Stimulated activated naive B cell treated with anti-CD40 and anti-IgM and Interleukin-4, amounts not matched to agents 10 μg/mL and 1 μg/mL and 100 μg/mL, for 72 hours (primary cell): ENCODE measurements around the gene DMRT1.

Experiments
- ATAC-seq, 2 donors: fragments of 150-1000 bp; cut with Tn5 transposase; replicated peaks; 2 replicates each; pipeline ENCODE4 v1.10.0; 2021; ENCODE audit warnings: moderate library complexity in 1 of 2
- DNase-seq: peaks from one replicate; pipeline ENCODE4 v3.0.0; 2021
- H3K27ac Mint-ChIP-seq: one replicate; pipeline ENCODE4 v1.8.0; 2022; ENCODE audit warnings: mild to moderate bottlenecking, mixed read lengths
- H3K27me3 Mint-ChIP-seq, 2 donors: one replicate each; pipeline ENCODE4 v1.8.0; 2022; ENCODE audit warnings: mixed read lengths in 2 of 2
- H3K36me3 Mint-ChIP-seq, 2 donors: one replicate each; pipeline ENCODE4 v1.8.0; 2022; ENCODE audit warnings: mixed read lengths in 2 of 2, mild to moderate bottlenecking in 1 of 2
- H3K4me1 Mint-ChIP-seq, 2 donors: one replicate each; pipeline ENCODE4 v1.8.0; 2022; ENCODE audit warnings: mixed read lengths in 2 of 2, mild to moderate bottlenecking in 1 of 2
- H3K4me3 Mint-ChIP-seq, 2 donors: one replicate each; pipeline ENCODE4 v1.8.0; 2022; ENCODE audit warnings: mild to moderate bottlenecking in 2 of 2, mixed read lengths in 2 of 2, moderate library complexity in 1 of 2
- H3K9me3 Mint-ChIP-seq, 2 donors: one replicate each; pipeline ENCODE4 v1.8.0; 2022; ENCODE audit warnings: mixed read lengths in 2 of 2, mild to moderate bottlenecking in 1 of 2

Gene DMRT1

GRCh38 chr9:920927-921326, 79.4 kb downstream of the DMRT1 start:
- Mint-ChIP-seq H3K4me1 (no peaks in the 10 kb centered on the region), H3K9me3 (no peaks in the 10 kb centered on the region), H3K4me3 (no peak overlapping the region), H3K27ac (no peak overlapping the region), H3K27me3 (peaks cover 4 to 14% of the 10 kb centered on the region in 2 donors), H3K36me3 (no peaks in the 10 kb centered on the region)
- no peak for DNase-seq
- no peak for ATAC-seq

DNA sequence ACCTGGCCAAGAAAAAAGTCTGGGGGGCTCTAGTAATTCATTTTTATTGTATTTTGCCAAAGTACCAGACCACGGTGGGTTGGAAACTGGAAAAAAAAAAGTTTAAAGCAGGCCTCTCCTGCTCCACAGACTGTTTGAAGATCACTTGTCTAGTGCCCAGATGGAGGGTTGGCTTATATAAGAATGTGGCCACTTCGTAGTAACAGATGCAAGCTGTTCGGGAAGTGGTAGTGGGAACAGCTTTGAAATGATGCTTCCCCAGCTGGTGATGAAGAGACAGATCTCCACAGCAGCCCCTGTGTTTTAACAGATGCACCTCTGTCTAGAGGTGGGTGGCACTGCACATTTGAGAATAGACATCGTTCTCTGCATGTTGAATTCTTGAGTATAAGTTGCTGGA, 80.7 kb downstream of the DMRT1 start:
- H3K27ac Mint-ChIP-seq, result no peak overlapping the region
- ATAC-seq, result no peak
- H3K36me3 Mint-ChIP-seq, result no peaks in the 10 kb centered on the region
- H3K9me3 Mint-ChIP-seq, result no peaks in the 10 kb centered on the region
- peaks cover 8 to 10% of the 10 kb centered on the region in 2 donors for H3K27me3 Mint-ChIP-seq
- no peaks in the 10 kb centered on the region for H3K4me1 Mint-ChIP-seq
- no peak overlapping the region for H3K4me3 Mint-ChIP-seq
- DNase-seq, result no peak

GRCh38 chr9:922731-923130, 81.2 kb downstream of the DMRT1 start:
- H3K27me3 Mint-ChIP-seq, result peaks cover 8 to 10% of the 10 kb centered on the region in 2 donors
- ATAC-seq (no peak), DNase-seq (no peak)
- H3K9me3 Mint-ChIP-seq, result no peaks in the 10 kb centered on the region
- no peaks in the 10 kb centered on the region for H3K4me1 Mint-ChIP-seq
- no peak overlapping the region for H3K27ac Mint-ChIP-seq
- no peaks in the 10 kb centered on the region for H3K36me3 Mint-ChIP-seq
- no peak overlapping the region for H3K4me3 Mint-ChIP-seq

- no peak overlapping the region for H3K4me3 Mint-ChIP-seq
- ATAC-seq, result no peak
- H3K4me1 Mint-ChIP-seq, result no peaks in the 10 kb centered on the region
- H3K9me3 Mint-ChIP-seq, result no peaks in the 10 kb centered on the region
- DNase-seq, result no peak
- no peaks in the 10 kb centered on the region for H3K36me3 Mint-ChIP-seq
- peaks cover 13 to 18% of the 10 kb centered on the region in 2 donors for H3K27me3 Mint-ChIP-seq
- H3K27ac Mint-ChIP-seq, result no peak overlapping the region
Observed at GRCh38 chr9:926976-927375, 85.5 kb downstream of the DMRT1 start.

GRCh38 chr9:928363-929042, 87.0 kb downstream of the DMRT1 start:
- ATAC-seq (peak; percentile 50 to 70), DNase-seq (no peak)
- H3K4me1 Mint-ChIP-seq, result no peaks in the 10 kb centered on the region
- no peaks in the 10 kb centered on the region for H3K9me3 Mint-ChIP-seq
- H3K27ac Mint-ChIP-seq, result no peak overlapping the region
- H3K27me3 Mint-ChIP-seq, result peaks cover 11 to 18% of the 10 kb centered on the region in 2 donors
- no peak overlapping the region for H3K4me3 Mint-ChIP-seq
- H3K36me3 Mint-ChIP-seq, result no peaks in the 10 kb centered on the region

- Mint-ChIP-seq H3K4me3 (no peak overlapping the region), H3K27ac (no peak overlapping the region), H3K36me3 (no peaks in the 10 kb centered on the region)
Observed at GRCh38 chr9:929719-930118, 88.2 kb downstream of the DMRT1 start.

DNA sequence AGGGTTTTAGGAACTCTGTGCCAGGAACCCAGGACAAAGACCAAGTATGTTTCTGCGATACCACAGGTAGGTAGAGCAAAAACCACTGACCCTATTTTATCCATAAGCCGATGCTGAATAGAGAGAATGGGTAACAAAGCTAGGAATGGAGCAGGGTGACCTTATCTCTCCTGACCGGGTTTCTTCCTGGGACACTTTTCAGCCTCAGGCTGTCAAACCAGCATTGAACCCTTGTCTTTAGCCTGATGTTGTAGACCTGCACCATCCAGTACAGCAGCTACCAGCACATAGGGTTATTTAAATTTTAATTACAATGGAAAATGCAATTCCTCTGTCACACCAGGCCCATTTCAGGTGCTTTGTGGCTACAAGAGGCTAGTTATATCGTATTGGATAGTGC, 91.9 kb downstream of the DMRT1 start:
- H3K27ac Mint-ChIP-seq, result no peak overlapping the region

More at GRCh38 chr9:929719-930118, 88.2 kb downstream of the DMRT1 start:
- Mint-ChIP-seq H3K27me3 (peaks cover 16 to 26% of the 10 kb centered on the region in 2 donors), H3K9me3 (no peaks in the 10 kb centered on the region), H3K4me1 (no peaks in the 10 kb centered on the region)
- ATAC-seq, result no peak
- no peak for DNase-seq

GRCh38 chr9:935348-935965, 94.0 kb downstream of the DMRT1 start:
- no peak for ATAC-seq
- Mint-ChIP-seq H3K27ac (no peak overlapping the region), H3K4me1 (no peaks in the 10 kb centered on the region), H3K4me3 (no peak overlapping the region), H3K36me3 (peaks cover 0 to 4% of the 10 kb centered on the region in 2 donors), H3K9me3 (peaks cover 8 to 13% of the 10 kb centered on the region in 2 donors), H3K27me3 (peaks cover 22 to 49% of the 10 kb centered on the region in 2 donors)
- DNase-seq, result no peak

More for the DNA sequence above, 91.9 kb downstream of the DMRT1 start:
- no peak overlapping the region for H3K4me3 Mint-ChIP-seq
- H3K27me3 Mint-ChIP-seq, result peaks cover 14 to 45% of the 10 kb centered on the region in 2 donors
- H3K4me1 Mint-ChIP-seq, result no peaks in the 10 kb centered on the region
- ATAC-seq, result no peak
- no peak for DNase-seq
- no peaks in the 10 kb centered on the region for H3K36me3 Mint-ChIP-seq
- peaks cover 0 to 3% of the 10 kb centered on the region in 2 donors for H3K9me3 Mint-ChIP-seq

DNA sequence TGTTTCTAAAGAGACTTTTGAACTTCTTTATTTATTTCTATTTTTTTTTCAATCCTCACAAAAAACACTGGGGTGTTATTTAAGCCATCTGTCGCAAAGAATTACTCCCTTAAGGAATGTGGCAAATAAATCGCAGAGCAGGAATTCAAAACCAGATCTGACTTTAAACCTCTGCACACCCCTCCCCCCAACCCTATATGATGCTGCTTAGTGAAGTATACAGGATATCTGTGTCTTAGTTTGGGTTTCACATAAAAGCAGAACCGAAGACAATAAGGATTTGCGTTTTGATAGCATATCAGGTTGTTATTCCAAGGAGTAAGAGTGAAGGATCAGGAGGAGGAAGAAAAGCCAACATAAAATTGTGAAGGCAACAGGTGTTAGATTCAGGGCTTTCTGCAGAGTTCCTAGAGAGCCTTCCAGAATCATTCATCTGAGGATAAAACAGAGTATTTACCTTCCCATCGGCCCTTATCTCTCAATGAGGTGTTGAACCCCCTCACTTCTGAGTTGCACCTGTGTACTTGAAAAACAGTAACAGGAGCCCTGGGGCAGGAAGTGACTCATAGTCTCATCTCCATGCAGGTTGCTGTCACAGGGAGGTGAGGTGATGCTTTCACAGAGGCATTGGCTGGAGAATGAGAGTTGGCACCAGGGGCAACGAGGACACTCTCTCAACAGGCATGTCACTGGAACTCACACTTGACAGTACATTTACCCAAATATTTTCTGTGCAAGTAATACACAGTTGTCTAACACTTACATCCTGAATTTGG, 101.5 kb downstream of the DMRT1 start:
- H3K27me3 Mint-ChIP-seq, result peaks cover 23 to 46% of the 10 kb centered on the region in 2 donors
- no peak overlapping the region for H3K27ac Mint-ChIP-seq
- peaks cover 0 to 4% of the 10 kb centered on the region in 2 donors for H3K36me3 Mint-ChIP-seq
- H3K4me3 Mint-ChIP-seq, result no peak overlapping the region
- ATAC-seq (no peak), DNase-seq (no peak)
- H3K4me1 Mint-ChIP-seq, result no peaks in the 10 kb centered on the region
- peaks cover 8 to 11% of the 10 kb centered on the region in 2 donors for H3K9me3 Mint-ChIP-seq

DNA sequence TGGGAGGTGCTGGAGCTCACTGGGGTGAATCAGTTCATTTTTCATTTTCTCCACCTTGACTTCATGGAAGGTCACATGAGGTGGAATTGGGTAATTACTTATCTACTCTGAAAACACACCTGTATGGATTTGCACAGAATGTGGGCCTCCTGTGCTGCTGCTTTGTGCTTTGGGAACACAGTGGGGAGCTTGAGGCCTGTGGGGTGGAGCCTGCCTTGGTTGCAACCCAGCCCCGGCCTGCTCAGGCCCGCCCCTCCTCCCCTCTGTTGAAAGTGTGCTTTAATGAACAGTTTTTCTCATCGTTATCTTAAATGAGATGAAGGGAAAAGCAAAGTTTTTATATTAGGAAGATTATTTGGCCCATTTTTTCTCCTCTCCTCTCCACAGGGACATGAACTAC, 106.5 kb downstream of the DMRT1 start:
- ATAC-seq (no peak), DNase-seq (no peak)
- H3K36me3 Mint-ChIP-seq, result no peaks in the 10 kb centered on the region
- H3K9me3 Mint-ChIP-seq, result no peaks in the 10 kb centered on the region
- H3K27me3 Mint-ChIP-seq, result peaks cover 29 to 41% of the 10 kb centered on the region in 2 donors
- H3K4me3 Mint-ChIP-seq, result no peak overlapping the region
- H3K27ac Mint-ChIP-seq, result no peak overlapping the region
- H3K4me1 Mint-ChIP-seq, result peaks cover 2 to 5% of the 10 kb centered on the region in 2 donors

- ATAC-seq (no peak), DNase-seq (no peak)
- Mint-ChIP-seq H3K4me1 (peaks cover 2 to 5% of the 10 kb centered on the region in 2 donors), H3K36me3 (no peaks in the 10 kb centered on the region), H3K9me3 (no peaks in the 10 kb centered on the region), H3K27ac (no peak overlapping the region), H3K4me3 (no peak overlapping the region), H3K27me3 (peaks cover 29 to 36% of the 10 kb centered on the region in 2 donors)
Observed at GRCh38 chr9:948497-948896, 107.0 kb downstream of the DMRT1 start.

- DNase-seq, result no peak
- no peak overlapping the region for H3K27ac Mint-ChIP-seq
- no peaks in the 10 kb centered on the region for H3K36me3 Mint-ChIP-seq
- ATAC-seq, result no peak
- peaks cover 29 to 34% of the 10 kb centered on the region in 2 donors for H3K27me3 Mint-ChIP-seq
- H3K4me3 Mint-ChIP-seq, result no peak overlapping the region
- no peaks in the 10 kb centered on the region for H3K9me3 Mint-ChIP-seq
- peaks cover 2 to 5% of the 10 kb centered on the region in 2 donors for H3K4me1 Mint-ChIP-seq
Observed at GRCh38 chr9:950139-950538, 108.6 kb downstream of the DMRT1 start.

DNA sequence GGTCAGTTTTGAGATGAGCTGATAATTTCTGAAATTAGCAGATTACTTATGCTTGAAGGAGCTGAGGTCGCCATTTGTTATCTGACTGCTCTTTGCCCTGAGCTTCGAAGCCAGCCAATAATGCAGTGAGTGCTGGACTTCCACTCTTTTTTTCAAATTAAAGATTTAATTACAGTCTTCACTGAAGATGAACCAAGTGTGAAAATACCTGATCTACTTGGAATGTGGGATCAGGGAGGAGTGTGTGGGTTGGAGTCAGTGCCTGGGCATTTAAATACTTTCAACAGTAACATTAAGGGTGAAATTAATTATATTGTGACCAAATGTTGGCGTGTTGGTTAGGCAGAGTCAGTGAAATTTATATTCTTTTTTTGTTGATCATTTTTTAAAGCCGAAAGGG, 111.0 kb downstream of the DMRT1 start:
- H3K36me3 Mint-ChIP-seq, result no peaks in the 10 kb centered on the region
- H3K27ac Mint-ChIP-seq, result no peak overlapping the region
- peaks cover 18 to 21% of the 10 kb centered on the region in 2 donors for H3K27me3 Mint-ChIP-seq
- DNase-seq (no peak), ATAC-seq (no peak)
- H3K9me3 Mint-ChIP-seq, result no peaks in the 10 kb centered on the region
- peaks cover 2 to 5% of the 10 kb centered on the region in 2 donors for H3K4me1 Mint-ChIP-seq
- no peak overlapping the region for H3K4me3 Mint-ChIP-seq

DNA sequence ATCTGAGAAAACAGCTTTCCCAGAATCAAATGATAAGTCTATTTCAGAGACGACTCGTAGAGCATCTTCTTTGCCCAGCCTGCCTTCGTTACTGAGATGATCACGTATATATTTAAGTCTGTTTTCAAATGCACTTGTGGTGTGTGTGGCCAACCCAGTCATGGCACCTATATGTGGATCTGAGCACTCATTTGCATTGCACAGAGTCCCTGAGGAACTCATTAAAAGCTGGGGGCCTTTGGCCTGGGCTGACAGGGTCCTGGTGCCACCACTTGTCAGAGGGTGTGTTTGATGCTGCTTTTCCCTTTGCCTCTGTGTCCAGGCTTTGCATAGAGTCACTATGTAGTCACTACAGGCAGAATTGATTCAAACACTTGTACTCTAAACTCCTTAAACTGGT, 117.6 kb downstream of the DMRT1 start:
- Mint-ChIP-seq H3K4me3 (no peak overlapping the region), H3K36me3 (no peaks in the 10 kb centered on the region), H3K27me3 (peaks cover 31 to 38% of the 10 kb centered on the region in 2 donors), H3K27ac (no peak overlapping the region), H3K9me3 (no peaks in the 10 kb centered on the region), H3K4me1 (no peaks in the 10 kb centered on the region)
- DNase-seq (no peak), ATAC-seq (no peak)
